HUDEP-2 (cell line): Measurements from ENCODE around the gene CEP104.
"Not testable (repeated sequence)": the region's sequence is repeated elsewhere in the genome, so short reads cannot be mapped to it uniquely, and the experiment has no call there.

ENCODE experiments used
- DNase-seq, 76 experiments: peaks; one replicate each; lab custom pipeline; 2025; ENCODE audit not compliant: unreplicated experiment in 76 of 76; lab: John Stamatoyannopoulos, UW

Gene CEP104

GRCh38 chr1:3804627-3804944, 52.4 kb downstream of the CEP104 start:
- DNase-seq, result not testable (repeated sequence)

GRCh38 chr1:3803905-3804626, 52.9 kb downstream of the CEP104 start:
- DNase-seq, result peak in 33 of 76 experiments; percentile 5 to 85 (median 36)

- not testable (repeated sequence) for DNase-seq
Observed at GRCh38 chr1:3800795-3801194, 56.2 kb downstream of the CEP104 start.

GRCh38 chr1:3799976-3800685, 56.9 kb downstream of the CEP104 start:
- no peak for DNase-seq

- DNase-seq, result peak in 74 of 76 experiments; percentile 40 to 95 (median 87)
Observed at GRCh38 chr1:3796215-3797061, 60.6 kb downstream of the CEP104 start, which contains the start of gene LRRC47. LRRC47 (minus strand) TSS chr1:3796498; CDS start chr1:3796476, 22 bp downstream.

- peak in 2 of 76 experiments; percentile 20 to 31 for DNase-seq
Observed at GRCh38 chr1:3795453-3796214, 61.4 kb downstream of the CEP104 start.

GRCh38 chr1:3790952-3791351, 66.1 kb downstream of the CEP104 start:
- no peak for DNase-seq

GRCh38 chr1:3790500-3790923, 66.5 kb downstream of the CEP104 start:
- DNase-seq, result no peak

- DNase-seq, result no peak
Observed at GRCh38 chr1:3789421-3790300, 67.3 kb downstream of the CEP104 start.

GRCh38 chr1:3788756-3789420, 68.1 kb downstream of the CEP104 start:
- DNase-seq, result no peak

- no peak for DNase-seq
Observed at GRCh38 chr1:3787745-3788605, 69.0 kb downstream of the CEP104 start.

GRCh38 chr1:3787349-3787715, 69.7 kb downstream of the CEP104 start:
- DNase-seq, result no peak

- DNase-seq, result no peak
Observed at GRCh38 chr1:3786468-3787348, 70.3 kb downstream of the CEP104 start.

- peak in 36 of 76 experiments; percentile 5 to 63 (median 26) for DNase-seq
Observed at GRCh38 chr1:3785456-3786157, 71.4 kb downstream of the CEP104 start.

- no peak for DNase-seq
Observed at GRCh38 chr1:3785045-3785444, 72.0 kb downstream of the CEP104 start.

GRCh38 chr1:3783651-3784474, 73.1 kb downstream of the CEP104 start:
- DNase-seq, result no peak
